ENCODE results near the gene PARP8.
"Not testable (repeated sequence)": the region's sequence is repeated elsewhere in the genome, so short reads cannot be mapped to it uniquely, and the experiment has no call there.

The PARP8 gene

DNA sequence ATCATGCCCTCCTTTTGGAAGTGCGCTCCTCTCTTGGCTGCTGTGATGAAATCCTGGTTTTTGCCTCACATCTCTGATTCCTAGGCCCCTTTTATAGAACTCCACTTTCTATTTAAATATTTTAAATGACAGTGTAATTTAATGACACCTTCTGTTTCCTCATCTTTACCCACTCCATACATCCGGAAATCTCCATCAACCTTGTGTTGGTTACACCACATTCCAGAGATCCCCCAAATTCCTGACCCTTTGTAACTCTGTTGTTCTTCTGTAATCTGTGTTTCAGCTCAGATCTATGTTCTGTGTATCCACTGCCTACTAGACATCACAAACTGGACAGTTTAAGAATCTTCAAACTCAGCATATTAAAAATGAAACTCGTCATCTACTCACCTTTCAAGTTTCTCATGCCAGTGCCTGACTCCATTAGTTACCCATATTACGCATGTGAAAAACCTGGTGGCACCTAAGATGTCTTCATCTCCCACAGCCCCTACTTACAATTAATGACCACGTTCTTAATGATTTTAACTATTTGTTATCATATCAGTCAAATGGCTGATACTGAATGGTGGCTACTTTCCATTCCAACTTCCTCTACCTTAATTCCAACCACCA, 25.1 kb downstream of the PARP8 start:
- DNase-seq, result no peak

DNA sequence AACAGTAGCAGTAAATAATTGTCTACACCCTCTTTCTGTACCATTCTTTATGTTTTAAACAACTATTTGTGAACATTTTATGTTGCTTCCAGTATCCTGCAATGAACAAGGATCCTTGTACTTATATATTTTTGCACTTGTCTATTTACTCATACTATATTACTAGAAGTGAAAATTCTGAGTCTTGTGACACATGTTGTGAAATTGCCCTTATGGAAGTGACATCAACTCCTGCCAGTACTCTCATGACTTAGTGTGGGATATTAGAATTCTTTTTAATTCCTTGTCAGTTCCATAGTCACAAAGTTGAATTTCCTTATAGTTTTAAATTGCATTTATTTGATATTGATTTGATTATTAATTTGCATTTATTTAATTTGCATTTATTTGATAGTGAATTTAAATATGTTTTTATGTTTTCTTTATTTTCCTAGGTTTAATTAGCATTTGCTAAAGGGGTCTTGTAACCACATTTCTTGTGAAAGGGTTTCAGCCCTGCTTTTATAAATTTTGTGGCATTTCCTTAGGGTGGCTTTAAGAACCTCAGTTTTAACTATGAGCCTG, 27.7 kb downstream of the PARP8 start:
- DNase-seq, result no peak

GRCh38 chr5:50694626-50695025, 28.2 kb downstream of the PARP8 start:
- DNase-seq, result not testable (repeated sequence)

GRCh38 chr5:50697739-50698138, 31.3 kb downstream of the PARP8 start:
- no peak for DNase-seq

- no peak for DNase-seq
These were observed 33.3 kb downstream of the PARP8 start for GRCh38 chr5:50699737-50700136.

DNA sequence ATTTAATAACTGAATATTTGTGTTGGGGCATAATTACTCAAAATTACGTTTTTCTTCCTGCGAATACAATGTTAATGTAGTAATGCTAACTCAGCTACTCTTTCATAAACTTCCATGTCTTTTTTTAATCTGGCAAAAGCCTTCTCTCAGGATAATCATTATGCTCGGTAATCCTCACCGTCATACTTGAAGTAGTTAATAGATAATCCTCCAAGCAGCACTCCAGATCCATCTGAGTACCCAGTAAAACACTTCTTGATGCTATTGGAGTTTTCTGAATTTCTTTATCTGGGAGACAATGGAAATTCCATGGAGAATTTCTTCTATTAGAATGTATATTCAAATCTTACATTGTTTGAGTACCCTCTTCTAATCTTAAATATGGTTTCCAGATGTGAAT, 34.3 kb downstream of the PARP8 start:
- no peak for DNase-seq

DNA sequence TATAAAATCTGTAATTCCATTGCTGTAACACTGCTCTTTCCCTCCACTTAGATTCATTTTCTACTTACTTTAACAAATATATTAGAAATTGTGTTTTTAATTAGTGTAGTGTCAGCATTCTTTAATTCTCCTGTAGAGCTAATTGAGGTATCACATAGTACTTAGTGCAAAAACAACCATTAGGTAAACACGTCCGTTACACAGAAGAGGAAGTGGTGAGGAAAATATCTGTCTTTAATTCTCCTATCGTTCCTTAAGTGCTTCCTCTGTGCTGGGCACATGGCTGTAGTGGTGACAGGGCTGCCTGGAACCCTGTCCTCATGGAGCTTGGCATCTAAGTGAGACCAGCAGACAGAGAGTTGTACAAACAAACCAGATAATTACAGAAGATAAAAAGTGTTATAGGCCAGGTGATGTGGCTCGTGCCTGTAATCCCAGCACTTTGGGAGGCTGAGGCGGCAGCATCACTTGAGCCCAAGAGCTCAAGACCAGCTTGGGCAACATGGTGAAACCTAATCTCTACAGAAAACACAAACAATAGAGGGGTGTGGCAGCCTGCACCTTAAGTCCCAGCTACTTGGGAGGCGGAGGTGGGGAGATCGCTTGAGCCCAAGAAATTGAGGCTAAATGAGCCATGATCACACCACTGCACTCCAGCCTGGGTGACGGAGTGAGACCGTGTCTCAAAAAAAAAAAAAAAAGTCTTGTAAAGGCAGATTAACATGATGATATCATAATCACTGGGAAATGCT, 36.4 kb downstream of the PARP8 start:
- no peak for DNase-seq

DNA sequence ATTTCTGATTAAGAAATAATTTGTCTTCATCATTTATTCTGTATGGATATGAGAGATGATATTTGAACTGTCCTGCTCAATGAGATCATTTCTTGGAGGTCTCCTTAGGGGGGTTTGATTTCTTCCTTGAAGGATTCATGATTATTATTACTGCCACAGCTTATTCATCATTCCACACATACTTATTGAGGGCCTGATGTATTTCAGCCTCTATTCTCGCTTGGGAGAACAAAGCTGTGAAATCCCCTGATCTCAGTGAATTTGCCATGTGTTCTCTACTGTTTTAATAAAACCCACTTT, 36.9 kb downstream of the PARP8 start:
- no peak for DNase-seq

DNA sequence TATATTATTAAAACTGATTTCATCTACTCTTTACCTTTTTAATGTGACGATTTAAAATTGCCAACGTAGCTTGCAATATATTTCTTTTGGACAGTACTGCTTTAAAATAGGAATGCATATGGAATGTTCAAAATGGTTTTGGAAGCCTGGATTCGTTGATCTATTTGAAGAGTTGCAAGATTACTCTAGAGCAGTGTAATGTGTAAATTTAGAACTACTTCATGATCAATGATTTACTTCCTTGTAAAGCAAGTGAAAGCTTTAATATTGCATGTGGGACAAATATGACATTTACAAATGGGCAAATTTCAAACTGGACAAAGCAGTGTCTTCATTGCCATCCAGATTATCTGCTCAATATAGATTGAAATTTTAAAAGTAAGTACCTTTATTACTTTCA, 38.3 kb downstream of the PARP8 start:
- DNase-seq, result no peak

- no peak for DNase-seq
These were observed 43.0 kb downstream of the PARP8 start for GRCh38 chr5:50709471-50709870.

DNA sequence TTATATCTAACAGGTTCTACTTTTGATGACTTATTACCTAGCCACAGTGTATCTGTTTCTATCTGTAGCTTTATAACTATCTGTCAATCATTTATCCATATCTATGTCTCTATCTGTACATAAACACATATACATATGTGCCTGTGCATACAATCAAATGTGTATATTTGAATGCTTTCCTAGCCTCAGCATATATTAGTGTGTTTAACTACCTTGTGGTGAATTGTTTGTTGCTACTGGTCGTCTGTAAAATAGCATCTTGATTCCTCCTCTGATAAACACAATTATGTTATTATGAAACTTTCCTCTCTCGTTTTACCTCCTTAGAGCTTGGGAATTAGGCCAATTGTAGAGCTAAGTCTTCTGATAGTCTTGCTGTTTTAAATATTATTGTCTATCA, 44.4 kb downstream of the PARP8 start:
- no peak for DNase-seq

- DNase-seq, result no peak
These were observed 44.8 kb downstream of the PARP8 start for GRCh38 chr5:50711280-50711679.

- DNase-seq, result no peak
These were observed 46.0 kb downstream of the PARP8 start for GRCh38 chr5:50712479-50712878.

DNA sequence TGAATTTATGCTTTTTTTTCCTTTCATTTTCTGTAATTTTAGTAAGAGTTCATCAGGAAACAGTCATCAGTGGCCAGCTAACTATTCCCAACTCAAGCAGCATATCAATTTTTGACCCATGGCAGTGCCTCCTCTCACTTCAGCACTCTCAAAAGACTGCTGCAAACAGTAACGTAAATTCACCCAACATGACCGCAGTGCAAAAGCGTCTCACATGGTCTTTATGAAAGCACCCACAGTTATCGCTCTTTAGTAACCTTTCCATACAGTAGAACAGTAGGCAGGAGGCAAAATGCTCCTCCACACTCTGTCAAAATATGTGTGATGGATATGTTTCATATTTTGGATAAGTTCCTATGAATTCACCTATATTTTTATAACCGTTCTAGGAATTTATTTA, 48.6 kb downstream of the PARP8 start:
- no peak for DNase-seq

DNA sequence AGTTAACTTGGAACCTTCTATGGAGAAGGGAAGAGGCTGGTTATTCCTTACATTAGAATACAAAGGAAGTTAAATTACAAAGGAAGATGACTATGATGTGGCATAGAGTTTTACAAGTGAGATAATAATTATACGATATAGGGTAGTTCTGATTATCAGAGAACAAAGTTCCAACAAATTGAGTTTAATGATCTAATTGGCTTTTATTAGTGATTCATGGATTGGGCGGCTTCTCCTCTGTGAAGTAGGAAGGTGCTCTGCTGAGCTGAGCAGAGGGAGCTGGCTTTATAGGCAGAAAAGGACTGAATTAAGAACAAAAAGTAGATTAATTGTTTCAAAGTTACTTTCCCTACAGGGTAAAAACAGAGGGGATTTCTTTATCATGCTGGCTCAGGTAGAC, 49.7 kb downstream of the PARP8 start:
- DNase-seq, result no peak

DNA sequence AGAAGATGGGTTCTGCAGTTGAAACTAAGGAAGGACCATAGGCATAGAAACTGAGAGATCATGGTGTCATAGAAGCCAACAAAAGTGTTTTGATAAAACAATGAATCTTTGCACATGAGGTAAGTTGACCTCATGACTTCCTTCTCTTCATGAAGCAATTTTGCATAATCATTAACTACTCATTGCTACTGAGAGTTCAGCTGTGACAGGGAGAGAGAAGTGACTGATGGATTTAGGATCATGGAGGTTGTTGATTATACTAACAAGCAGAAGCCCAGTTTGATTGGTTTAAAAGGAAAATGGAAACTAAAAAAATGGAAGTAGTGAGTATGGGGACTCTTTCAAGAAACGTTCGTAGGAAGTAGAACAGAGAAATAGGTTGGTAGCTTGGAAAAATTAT, 51.2 kb downstream of the PARP8 start:
- DNase-seq, result no peak

GRCh38 chr5:50720061-50720710, 53.7 kb downstream of the PARP8 start:
- DNase-seq, result no peak

DNA sequence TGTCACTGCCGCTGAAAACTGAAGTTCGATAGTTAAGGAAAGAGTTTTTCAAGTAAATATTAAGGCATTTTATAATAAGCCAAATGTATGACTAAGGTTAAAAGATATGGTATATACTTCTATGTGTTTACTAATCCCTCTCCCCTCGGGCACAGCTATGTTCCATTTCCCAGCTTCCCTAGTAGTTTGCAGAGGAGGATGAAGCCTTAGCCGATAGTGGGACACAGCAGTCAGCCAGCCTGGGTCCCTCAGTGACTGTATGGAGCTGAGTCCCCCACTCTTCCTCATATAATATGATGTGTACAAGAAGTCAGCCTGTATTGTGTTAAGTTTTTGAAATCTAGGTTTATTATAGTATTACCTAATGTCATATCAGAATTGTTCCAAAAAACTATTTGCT, 55.8 kb downstream of the PARP8 start:
- DNase-seq, result no peak

GRCh38 chr5:50724262-50724661, 57.8 kb downstream of the PARP8 start:
- DNase-seq, result no peak

DNA sequence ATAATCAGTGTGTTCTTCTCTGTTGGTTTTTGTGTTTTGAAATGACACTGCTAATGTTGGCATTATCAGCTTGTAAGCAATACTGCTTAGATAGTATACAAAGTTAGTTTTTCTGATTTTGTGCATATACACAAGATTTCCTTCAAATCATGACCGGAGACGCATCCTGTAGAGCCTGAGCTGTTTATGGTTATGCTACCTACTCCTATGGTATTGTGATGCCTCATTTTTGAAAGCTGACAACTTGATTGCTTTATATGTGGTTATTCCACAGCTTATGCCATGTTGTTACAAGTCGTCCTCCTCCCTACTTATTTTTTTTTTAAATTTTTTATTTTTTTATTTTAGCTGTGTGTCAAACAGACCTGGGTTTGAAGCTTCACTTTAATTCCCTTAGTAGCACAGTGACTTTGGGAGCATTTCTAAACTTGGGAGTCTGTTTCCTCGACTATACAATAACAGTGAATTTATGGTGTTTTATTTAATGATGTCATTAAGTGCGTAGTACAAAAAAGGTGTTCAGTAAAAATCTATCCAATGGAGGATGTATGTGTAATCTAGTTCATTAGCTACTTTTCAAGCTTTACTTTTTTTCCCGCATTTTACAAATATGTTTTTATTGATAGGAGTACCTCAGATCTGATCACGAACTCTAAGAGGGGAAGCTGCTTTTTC, 59.5 kb downstream of the PARP8 start:
- no peak for DNase-seq

DNA sequence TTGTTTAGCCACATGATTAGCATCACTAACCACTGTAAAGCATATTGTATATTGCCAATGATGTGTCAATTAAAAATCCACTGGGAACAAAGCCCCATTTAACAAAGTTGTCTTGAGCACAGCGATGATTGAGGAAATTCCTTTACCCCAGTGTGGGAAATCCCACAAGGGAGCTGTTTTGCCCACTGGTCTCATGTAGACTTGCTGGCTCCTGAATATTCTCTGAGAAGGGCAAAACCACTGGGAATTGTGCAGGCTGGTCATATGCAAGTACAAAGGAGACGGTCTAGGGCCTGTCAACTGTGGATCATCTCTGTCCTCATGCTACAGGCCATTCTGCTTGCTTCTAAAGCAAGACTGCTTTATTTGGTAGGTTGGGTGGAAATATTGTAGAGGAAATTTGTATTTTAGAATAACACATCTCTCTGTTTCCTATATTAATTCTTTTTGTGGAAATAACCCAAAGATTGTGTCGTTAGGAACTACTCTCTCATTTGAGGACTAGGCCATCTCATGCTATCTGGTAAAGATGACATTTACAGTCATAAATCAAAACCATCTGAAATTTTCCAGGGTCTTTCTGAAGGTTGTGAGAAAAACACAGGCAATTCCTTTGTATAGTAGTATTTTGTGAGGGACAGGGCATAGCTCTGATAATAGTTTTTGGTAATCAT, 60.2 kb downstream of the PARP8 start:
- no peak for DNase-seq

DNA sequence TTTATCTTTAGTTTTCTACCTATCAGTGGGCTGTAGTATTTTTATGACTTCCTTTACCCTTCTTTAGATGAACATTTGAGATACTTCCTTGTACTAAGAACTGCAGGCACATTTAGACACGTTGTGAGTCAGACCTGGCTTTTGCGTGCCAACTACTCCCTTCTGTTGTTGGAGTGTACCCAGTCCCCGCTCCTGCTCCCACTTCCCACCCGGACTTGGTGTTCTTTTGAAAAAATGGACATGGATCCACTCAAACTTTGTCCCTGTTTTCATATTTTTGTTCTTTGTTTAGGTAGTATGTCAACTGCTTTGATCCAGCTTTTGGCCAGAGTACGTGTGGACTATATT, 60.7 kb downstream of the PARP8 start:
- no peak for DNase-seq

DNA sequence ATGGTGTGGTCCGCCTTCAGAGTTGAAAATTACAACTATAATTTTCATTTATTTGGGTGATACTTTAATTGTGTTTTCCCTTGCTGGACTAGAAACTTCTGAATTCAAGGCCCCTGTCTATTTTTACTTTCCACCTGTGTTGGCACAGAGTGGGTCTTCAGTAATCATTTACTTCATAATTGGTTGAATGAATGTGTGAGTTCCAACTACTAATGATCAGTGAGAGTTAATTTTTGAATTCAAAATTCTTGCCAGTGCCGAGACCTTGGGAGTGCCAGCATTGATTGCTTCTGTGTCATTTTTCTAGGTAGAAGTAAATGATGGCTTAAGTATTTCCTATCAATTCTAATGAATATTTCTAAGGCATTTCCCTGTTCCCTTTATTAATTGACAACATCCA, 61.4 kb downstream of the PARP8 start:
- no peak for DNase-seq
